Activated CD4-positive, alpha-beta T cell treated with anti-CD3 and anti-CD28 coated beads for 48 hours (primary cell): Measurements from ENCODE around the gene FAM72A.
"Not testable (repeated sequence)": the region's sequence is repeated elsewhere in the genome, so short reads cannot be mapped to it uniquely, and the experiment has no call there.

Experiments
- DNase-seq: peaks from one replicate; pipeline ENCODE4 v3.0.0-alpha.2; 2020

Gene FAM72A

DNA sequence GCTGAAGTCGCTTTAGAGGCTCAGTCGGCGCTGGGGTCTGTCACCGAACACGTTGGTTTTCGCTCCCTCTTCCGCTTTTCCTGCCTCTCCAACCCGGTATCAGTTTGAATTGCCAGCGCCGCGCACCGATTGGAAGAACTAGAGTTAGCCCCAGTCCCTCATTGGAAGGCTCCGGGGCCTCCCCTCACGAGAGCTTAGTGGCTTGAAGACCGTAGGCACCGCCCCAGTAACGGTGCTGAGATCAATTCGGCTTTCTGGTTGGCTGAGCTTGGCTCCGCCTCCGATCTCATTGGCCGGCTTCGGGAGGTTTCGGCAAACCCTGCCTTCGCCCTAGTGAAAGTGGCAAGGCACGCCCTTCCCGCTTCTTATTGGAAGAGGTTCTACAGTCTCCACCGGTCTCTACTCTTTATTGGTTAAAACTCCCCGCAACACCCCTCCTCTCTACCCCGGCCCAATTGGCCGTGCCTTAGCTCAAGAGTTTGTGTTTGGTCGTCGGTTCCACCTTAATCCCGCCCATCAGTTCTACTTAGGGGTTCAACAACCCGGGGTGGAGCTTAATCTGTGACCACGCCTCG is at the start of gene FAM72A:
Gene FAM72A, minus strand, starts transcription at position 51 of the 575 bp plus-strand sequence. CDS start 814 bp downstream, outside the sequence.
- DNase-seq = peak; percentile 97

DNA sequence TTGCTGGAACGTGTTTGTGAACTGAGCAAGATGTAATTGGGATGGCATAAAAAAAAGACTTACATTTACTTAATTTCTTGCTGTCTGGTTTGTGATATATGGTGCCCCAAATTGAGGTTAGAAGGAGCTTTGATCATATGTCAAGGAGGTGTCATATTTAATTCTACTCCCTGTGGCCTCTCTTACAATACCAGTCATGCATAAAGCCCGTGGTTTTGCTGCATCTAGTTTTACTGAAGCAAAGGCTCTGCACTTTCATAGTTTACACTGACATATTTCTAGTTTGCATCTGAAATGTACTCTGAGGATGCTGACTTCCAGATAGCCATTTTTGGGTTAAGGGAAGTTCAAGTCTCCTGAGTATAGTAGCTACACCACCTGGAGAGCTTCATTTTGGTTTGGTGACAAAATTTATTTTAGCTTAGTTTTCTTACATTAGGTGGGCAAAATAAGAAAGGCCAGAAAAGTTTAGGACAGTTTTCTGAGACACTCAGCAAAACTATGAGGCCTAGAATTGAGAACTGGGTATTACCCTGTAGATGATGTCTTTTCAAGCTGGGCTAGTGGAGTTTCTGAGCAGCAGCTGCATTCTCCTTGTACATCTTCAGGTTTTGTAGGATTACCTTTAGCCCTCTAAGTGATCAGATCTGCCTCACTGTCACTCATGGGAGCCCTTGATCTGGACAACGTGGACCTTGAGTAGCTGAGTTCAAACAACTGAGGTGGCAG is 48.5 kb upstream of the FAM72A start:
- not testable (repeated sequence) for DNase-seq

GRCh38 chr1:206246129-206246886 is 43.7 kb upstream of the FAM72A start:
- DNase-seq = not testable (repeated sequence)

- DNase-seq = not testable (repeated sequence)
These were observed 42.8 kb upstream of the FAM72A start for GRCh38 chr1:206245479-206245878.

- DNase-seq = not testable (repeated sequence)
These were observed 40.7 kb upstream of the FAM72A start for GRCh38 chr1:206243335-206243734.

GRCh38 chr1:206240288-206240687 is 37.6 kb upstream of the FAM72A start:
- not testable (repeated sequence) for DNase-seq

- not testable (repeated sequence) for DNase-seq
These were observed 32.6 kb upstream of the FAM72A start for GRCh38 chr1:206235190-206235589.

DNA sequence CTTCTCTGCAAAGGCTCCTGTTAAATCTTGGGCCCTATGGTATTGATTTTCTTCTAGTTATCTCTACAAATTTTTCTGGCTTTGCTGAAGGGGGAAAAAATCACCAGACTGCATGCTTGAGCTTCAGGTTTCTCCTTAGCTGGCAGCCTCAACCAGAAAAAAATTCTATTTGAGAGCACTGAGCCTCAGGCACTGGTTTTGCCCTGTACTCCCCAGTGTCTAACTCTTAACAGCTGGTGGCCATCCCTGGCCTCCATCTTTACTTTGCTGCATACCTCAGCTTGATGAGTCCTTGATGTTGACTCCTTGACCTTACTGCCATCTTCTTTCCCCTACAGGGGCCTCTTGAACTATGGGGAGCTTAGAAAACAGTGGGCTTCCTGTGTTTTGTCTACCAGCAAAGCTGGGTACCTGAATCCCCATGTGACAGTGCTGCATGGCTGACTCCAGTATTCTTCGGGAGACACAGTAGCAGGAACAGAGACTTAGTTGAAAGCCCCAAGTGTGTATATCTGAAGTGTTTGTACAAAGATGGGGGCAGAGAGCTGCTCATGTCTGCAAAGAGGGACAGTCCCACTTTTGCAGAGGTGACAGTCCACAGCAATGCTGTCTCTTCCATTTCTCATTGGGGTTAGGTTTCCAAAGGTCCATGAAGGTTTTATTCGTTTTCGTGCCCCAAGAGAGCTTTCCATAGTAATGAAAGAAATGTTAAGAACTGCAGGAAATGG is 31.7 kb upstream of the FAM72A start:
- not testable (repeated sequence) for DNase-seq

DNA sequence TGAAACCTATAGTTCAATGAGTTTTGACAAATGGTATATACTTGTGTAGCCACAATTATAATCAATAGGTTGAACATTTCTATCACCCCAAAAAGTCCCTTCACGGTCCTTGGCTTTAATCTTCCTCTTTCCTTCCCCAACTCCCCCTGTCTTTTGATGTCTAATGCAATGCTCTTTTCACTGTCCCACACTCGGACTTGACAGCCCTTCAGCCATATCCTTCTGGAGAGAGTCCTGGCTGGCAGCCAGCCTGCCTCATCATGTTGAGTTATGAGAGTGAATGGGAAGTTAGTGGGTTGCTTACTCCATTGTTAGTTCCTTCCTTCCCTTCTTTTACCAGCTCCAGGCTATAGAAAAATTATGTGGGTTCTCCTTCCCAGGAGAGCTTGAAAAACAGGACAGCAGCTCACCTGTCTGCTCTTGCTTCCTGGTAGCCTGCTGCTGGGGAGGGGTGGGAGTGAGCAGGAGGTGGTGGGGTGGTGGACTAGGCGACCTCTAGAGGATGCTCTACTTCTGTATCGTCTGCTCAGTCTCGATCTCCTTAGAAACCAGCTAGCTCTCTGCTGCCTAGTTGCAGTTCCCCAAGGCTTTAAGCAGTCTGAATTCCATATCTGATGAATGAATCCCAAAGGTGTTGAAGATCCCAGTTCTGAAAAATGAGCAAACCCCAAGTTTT is 30.5 kb upstream of the FAM72A start:
- DNase-seq = not testable (repeated sequence)

- DNase-seq = not testable (repeated sequence)
These were observed 29.4 kb upstream of the FAM72A start for GRCh38 chr1:206231989-206232388.

DNA sequence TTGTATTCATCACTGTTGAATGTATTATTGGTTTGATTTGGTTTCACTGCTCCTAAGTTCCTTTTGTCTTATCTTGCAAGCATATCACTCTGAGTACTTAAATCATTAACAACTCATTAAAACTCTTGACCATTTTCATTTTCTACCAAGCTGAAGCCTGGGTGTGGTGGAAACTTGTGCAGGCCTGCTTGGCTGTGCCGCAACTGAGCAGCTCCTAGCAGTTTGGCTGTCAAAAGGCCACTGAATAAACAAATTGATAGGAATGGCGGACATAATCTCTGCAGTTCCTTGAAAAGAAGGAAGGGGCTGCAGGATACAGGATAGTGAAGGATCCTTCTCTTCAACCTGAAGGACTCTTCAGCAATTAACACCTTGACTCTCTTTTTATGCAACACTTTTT is 26.6 kb upstream of the FAM72A start:
- not testable (repeated sequence) for DNase-seq

GRCh38 chr1:206226886-206227285 is 24.2 kb upstream of the FAM72A start:
- not testable (repeated sequence) for DNase-seq

DNA sequence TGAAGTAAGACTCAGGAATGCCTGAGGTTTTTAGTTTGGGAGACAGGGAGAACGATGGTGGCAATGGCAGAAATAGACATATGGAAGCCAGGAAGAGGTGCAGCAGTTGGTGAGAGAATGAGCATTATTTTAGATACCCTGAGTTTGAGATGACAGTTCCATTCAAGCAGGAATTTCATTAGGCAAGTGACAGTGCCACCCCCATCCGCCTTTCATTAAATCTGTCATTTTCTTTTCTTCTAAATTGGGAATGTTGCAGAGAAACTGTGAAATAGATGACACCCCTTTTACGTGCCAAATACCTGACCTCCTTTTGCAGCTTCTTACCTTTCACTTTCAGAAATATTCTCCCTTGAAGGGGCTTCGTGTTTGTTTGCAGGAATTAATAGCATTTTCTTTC is 22.7 kb upstream of the FAM72A start:
- DNase-seq = not testable (repeated sequence)

DNA sequence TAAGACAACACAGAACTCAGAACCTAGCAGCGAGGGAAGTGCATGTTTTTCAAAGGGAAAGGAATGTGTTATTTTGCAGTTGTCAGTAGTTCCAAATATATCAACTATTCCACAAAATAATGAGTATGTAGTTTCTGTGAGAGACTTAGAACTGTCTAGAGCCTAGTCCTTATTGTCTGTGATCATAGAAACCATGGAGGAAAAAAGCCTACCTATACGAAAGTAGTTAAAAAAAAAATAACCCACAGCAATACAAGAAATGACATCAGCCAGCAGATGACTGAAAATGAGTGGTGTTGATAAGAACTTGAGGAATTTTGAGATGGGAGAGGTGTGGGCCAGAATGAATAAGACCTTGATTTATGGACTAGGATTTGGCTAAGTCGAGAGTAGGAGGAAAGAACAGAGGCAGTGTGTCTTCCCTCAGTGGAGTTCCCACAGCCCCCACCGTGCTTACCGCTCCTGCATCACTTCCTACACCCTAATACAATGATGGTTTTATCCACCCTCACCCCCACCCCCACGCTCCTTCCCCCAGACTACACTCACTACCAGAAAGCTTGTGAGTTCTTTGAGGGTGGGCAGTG is 21.6 kb upstream of the FAM72A start:
- DNase-seq = not testable (repeated sequence)

DNA sequence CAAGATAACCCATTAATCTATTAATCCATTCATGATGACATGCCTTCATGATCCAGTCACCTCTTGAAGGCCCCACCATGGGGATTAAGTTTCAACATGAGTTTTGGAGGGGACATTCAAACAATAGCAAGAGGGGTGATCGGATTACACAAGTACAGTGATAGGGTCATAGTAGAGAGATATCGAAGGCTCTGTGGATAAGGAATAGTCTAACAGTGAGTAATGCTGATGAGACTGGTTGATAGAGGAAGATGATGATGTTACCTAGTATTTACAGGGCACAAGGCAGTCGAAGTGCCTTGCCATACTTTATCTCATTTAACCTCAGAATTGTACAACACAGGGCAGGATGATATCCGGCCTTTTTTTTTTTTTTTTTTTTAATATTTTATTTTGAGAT is 18.9 kb upstream of the FAM72A start:
- DNase-seq = not testable (repeated sequence)

DNA sequence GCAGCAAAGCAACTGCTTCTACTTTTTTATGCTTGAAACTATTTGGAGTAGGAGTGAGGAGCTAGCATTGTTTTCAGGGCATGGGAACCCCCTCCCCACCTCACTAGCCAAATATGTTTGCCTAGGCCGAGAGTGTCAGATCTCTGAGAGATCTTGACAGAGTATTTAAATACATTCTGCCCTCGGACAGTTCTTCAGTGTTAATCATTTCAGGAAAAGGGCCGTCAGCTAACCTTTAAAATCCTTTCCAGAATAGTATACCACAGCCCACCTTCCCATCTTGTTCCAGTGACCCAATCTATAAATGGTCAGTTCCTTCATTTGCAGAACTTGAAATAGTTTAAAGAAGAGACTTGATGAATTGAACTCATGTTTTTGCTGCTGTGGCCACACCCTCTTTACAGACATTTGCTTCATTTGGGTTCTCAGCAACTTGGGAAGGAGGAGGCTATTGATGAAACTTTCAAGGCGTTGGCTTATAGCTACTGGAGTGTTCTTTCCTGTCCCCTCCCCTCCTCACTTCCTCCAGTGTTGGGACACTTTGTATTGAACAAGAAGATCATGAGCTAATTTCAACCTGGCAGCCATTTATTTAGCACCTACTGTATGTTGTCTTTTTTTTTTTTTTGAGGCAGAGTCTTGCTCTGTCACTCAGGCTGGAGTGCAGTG is 17.8 kb upstream of the FAM72A start:
- not testable (repeated sequence) for DNase-seq

DNA sequence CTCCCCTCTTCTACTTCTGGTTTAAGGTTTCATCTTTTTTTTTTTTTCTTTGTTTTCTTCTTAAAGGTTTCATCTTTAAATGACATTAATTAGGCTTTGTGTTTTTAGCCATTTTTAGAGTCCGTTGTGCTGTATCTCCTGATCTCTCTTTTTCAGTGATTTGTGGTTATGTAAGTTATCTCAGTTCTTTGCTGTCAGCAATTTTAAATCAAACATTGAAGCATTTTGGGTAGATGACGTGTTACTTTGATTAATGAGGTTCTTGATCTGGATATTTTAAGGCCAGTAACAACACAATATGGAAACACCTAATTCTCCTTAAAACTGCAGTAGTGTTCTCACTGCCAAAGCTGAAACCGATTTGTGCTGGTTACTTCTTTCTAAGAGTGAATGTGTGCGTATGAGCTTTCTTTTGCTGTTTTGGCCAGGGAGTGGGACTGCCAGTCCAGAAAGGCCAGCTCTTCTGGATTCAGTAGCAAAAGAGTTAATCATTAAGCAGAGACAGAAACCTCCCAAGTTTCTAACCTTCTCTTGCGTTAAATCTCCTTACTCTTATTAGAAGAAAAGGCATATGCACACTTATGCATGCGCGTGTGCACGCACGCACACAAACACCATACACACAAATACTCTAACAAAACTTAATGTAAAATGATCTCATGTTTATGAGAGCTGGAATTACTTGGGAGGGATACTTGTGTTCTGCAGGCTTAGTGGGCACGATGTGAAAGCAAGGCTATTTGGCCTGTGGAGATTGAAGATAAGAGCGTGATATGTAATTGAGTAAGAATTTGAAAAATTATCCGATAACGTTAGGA is 17.1 kb upstream of the FAM72A start:
- not testable (repeated sequence) for DNase-seq

DNA sequence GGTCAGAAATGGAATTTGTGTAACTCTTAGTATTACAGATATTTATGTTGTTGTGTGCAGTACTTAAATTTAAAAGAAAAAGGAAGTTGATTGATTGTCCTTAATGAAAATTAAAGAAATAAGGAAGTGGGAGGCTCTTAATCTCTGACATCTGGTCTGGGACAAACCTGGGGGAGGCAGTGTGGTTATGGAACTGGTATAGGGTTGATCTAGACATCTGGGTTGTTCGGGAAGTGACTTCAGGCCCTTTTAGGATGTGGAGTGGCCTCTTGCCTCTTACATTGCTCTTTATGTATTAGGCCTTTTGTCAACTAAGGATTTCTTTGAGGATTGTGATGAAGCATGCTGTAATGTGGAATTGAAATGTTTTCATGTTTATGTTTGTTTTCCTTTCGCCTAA is 16.1 kb upstream of the FAM72A start:
- not testable (repeated sequence) for DNase-seq

DNA sequence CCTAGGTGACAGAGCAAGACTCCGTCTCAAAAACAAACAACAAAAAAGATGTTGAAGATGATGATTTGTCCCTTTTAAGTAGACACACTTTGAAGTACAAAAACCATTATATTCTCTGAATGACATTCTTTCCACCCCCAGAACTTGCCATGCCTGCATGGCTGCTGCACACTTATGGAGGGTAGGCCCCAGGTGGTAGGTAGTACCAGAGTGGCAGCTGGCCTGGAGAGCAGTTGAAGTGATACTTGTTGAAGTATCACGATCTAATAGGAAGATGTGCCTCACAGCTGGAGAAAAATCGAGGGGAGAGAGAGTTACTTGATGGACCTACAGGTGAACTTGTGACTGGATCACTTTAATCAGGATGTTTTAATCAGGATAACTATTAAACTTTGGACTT is 15.6 kb upstream of the FAM72A start:
- DNase-seq = not testable (repeated sequence)
